Peyer's patch (tissue), 4 donors: Measurements from ENCODE around the gene IQCN.

ENCODE experiments used
- POLR2A ChIP-seq, 2 donors: fragments of 450-650 bp; IDR thresholded peaks; one replicate each; pipeline ENCODE4 v1.5.1; 2017; ENCODE audit warnings: antibody characterized with exemption in 2 of 2, mild to moderate bottlenecking in 2 of 2, moderate library complexity in 2 of 2
- TF ChIP-seq, protein P1 (sequence below), 6 experiments: fragments of 450-650 bp in 4 of 6; fragments of 200-600 bp in 2 of 6; sonication (generic) in 1 of 6; IDR thresholded peaks; one replicate each; pipeline ENCODE4 v1.5.1; 2017 to 2019; ENCODE audit warnings: antibody characterized with exemption in 6 of 6, mild to moderate bottlenecking in 3 of 6, moderate library complexity in 1 of 6

- TF ChIP-seq, protein P1, sequence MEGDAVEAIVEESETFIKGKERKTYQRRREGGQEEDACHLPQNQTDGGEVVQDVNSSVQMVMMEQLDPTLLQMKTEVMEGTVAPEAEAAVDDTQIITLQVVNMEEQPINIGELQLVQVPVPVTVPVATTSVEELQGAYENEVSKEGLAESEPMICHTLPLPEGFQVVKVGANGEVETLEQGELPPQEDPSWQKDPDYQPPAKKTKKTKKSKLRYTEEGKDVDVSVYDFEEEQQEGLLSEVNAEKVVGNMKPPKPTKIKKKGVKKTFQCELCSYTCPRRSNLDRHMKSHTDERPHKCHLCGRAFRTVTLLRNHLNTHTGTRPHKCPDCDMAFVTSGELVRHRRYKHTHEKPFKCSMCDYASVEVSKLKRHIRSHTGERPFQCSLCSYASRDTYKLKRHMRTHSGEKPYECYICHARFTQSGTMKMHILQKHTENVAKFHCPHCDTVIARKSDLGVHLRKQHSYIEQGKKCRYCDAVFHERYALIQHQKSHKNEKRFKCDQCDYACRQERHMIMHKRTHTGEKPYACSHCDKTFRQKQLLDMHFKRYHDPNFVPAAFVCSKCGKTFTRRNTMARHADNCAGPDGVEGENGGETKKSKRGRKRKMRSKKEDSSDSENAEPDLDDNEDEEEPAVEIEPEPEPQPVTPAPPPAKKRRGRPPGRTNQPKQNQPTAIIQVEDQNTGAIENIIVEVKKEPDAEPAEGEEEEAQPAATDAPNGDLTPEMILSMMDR (IDR thresholded peaks at IDR 0.05) = no peak
- TF ChIP-seq POLR2A (IDR thresholded peaks at IDR 0.05) = no peak
Measured at GRCh38 chr19:18304208-18304457, 29.9 kb upstream of the IQCN start.
